ENCODE measurements around the gene NOSTRIN. TPM values are rescaled to one million over a fixed set of nuclear protein-coding genes. Genes with fewer than 3 reads are reported as not detected.

NOSTRIN gene
- total and polyA plus RNA-seq, 2 of the 8 experiments (the other 6 are each of a cell fraction or from before 2014, with no cell fraction given): not detected

DNA sequence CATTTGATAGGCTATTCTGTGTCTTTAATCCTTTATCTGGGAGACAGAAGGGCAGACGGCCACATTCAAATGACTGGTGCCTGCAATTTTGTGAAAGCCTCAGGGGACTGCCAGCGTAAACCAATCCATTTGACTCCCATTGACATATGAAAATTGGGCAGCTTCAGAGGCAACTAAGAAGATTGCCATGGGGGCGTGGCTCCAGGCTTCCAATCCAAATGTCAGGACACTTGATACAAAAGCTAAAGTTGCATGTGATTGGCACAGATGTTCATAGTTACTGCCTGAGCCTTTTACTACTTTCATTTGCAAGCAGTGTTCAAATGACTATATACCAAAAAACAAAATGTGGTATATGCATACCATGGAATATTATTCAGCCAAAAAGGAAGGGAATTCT lies 45.8 kb downstream of the NOSTRIN start:
- no peak overlapping the region for H4K91ac ChIP-seq (replicated peaks; ENCODE audit: insufficient read length, low read length)
- H3K4me3 ChIP-seq (ENCODE audit: extremely low read depth in 1 of 4, insufficient read depth in 2 of 4, low read depth in 3 of 4, low read length in 4 of 4): no peak overlapping the region
- no peak overlapping the region for H2BK15ac ChIP-seq (ENCODE audit: low read length)
- H2AFZ ChIP-seq (ENCODE audit: low read length): no peak overlapping the region
- TF ChIP-seq SIN3A (conservative IDR thresholded peaks at IDR 0.05 in 1 of 2, IDR thresholded peaks at IDR 0.05 in 1 of 2; ENCODE audit: low read depth in 1 of 2, low read length in 2 of 2) (no peak), RAD21 (IDR thresholded peaks at IDR 0.05 in 1 of 2, conservative IDR thresholded peaks at IDR 0.05 in 1 of 2; ENCODE audit: low read depth in 2 of 2, low read length in 2 of 2) (no peak), KDM1A (IDR thresholded peaks at IDR 0.05; ENCODE audit: borderline replicate concordance, low read length) (no peak), HDAC2 (IDR thresholded peaks at IDR 0.05; ENCODE audit: borderline replicate concordance in 1 of 2, low read depth in 2 of 2, low read length in 2 of 2) (no peak), ZNF274 (IDR thresholded peaks at IDR 0.05; ENCODE audit: borderline replicate concordance, extremely low read depth, low read length) (no peak), TAF7 (optimal IDR thresholded peaks at IDR 0.05; ENCODE audit: borderline replicate concordance, low read depth, low read length) (no peak), PHF8 (conservative IDR thresholded peaks at IDR 0.05; ENCODE audit: low read depth, low read length) (no peak)
- TF ChIP-seq, protein P1, sequence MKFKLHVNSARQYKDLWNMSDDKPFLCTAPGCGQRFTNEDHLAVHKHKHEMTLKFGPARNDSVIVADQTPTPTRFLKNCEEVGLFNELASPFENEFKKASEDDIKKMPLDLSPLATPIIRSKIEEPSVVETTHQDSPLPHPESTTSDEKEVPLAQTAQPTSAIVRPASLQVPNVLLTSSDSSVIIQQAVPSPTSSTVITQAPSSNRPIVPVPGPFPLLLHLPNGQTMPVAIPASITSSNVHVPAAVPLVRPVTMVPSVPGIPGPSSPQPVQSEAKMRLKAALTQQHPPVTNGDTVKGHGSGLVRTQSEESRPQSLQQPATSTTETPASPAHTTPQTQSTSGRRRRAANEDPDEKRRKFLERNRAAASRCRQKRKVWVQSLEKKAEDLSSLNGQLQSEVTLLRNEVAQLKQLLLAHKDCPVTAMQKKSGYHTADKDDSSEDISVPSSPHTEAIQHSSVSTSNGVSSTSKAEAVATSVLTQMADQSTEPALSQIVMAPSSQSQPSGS (IDR thresholded peaks at IDR 0.05; ENCODE audit: low read length): no peak
- no peaks in the 10 kb centered on the region for H3K27me3 ChIP-seq (replicated peaks in 1 of 4; ENCODE audit: control insufficient read depth in 3 of 4, extremely low read depth in 1 of 4, insufficient read depth in 3 of 4, low read length in 3 of 4)
- H4K8ac ChIP-seq (ENCODE audit: extremely low read depth, insufficient read depth, low read length): no peak overlapping the region
- H3K79me1 ChIP-seq (ENCODE audit: low read depth, low read length): no peaks in the 10 kb centered on the region
- no peak overlapping the region for H2BK12ac ChIP-seq (ENCODE audit: low read depth, low read length)
- H3K36me3 ChIP-seq (ENCODE audit: control insufficient read depth in 2 of 4, insufficient read depth in 4 of 4, low read length in 3 of 4): no peaks in the 10 kb centered on the region; a peak in 1 of 8 replicates
- H3K4ac ChIP-seq (replicated peaks; ENCODE audit: insufficient read length, low read depth, low read length): no peak overlapping the region
- H3K23me2 ChIP-seq (ENCODE audit: low read depth, low read length): no peaks in the 10 kb centered on the region
- no peaks in the 10 kb centered on the region for H3K79me2 ChIP-seq (ENCODE audit: control insufficient read depth in 1 of 2, insufficient read depth in 2 of 2, low read length in 2 of 2)
- H2BK20ac ChIP-seq (ENCODE audit: low read length): no peak overlapping the region
- H3K18ac ChIP-seq (ENCODE audit: extremely low read depth, low read length): no peak overlapping the region
- H2BK120ac ChIP-seq (replicated peaks; ENCODE audit: low read depth, low read length): no peak overlapping the region
- H3K9ac ChIP-seq (replicated peaks in 1 of 4; ENCODE audit: extremely low read depth in 1 of 4, low read depth in 3 of 4, low read length in 3 of 4): no peak overlapping the region
- no peaks in the 10 kb centered on the region for H3K4me1 ChIP-seq (replicated peaks in 1 of 4; ENCODE audit: control insufficient read depth in 3 of 4, insufficient read depth in 4 of 4, low read length in 3 of 4)
- H2BK5ac ChIP-seq (ENCODE audit: low read depth, low read length): no peak overlapping the region
- no peak for DNase-seq (ENCODE audit: low read depth in 1 of 2, low spot score in 2 of 2)
- ChIA-PET POLR2A (ENCODE audit: partially characterized antibody) (no interaction called here), CTCF (ENCODE audit: partially characterized antibody) (interaction anchor here (2.8 kb wide), 1 partner anchor 12 kb away, joined by 8 read pairs; no protein-coding TSS in a partner anchor)
- H3K14ac ChIP-seq (ENCODE audit: insufficient read length): no peak overlapping the region
- FAIRE-seq: no peak
- no peaks in the 10 kb centered on the region for H4K20me1 ChIP-seq (replicated peaks in 1 of 2; ENCODE audit: control insufficient read depth in 1 of 2, insufficient read depth in 2 of 2, low read length in 2 of 2)
- no peak overlapping the region for H2AK5ac ChIP-seq (ENCODE audit: low read depth, low read length)
- no peak overlapping the region for H3K4me2 ChIP-seq (ENCODE audit: insufficient read depth in 1 of 2, low read depth in 2 of 2, low read length in 2 of 2)
- no peak overlapping the region for H3K23ac ChIP-seq (ENCODE audit: insufficient read length)
- no peaks in the 10 kb centered on the region for H3K9me3 ChIP-seq (ENCODE audit: insufficient read depth in 2 of 2, low read depth in 1 of 2, low read length in 1 of 2)
- no peak overlapping the region for H4K5ac ChIP-seq (ENCODE audit: insufficient read length, low read depth, low read length)
- no peak overlapping the region for H3K56ac ChIP-seq (replicated peaks; ENCODE audit: insufficient read length, low read depth, low read length)
- H3K27ac ChIP-seq (ENCODE audit: low read depth, low read length): no peak overlapping the region
- 82% methylated on average over 3 of the region's 3 CpGs; no CpG with 5 or more reads in 1 of the 2 experiments for WGBS, 2 experiments (ENCODE audit: extremely low coverage in 1 of 2, insufficient coverage in 1 of 2, insufficient read length in 1 of 2, insufficient replicate concordance in 2 of 2, low coverage in 1 of 2, low lambda C conversion rate in 2 of 2, missing lambda C conversion rate in 1 of 2)

Measured in H1 (cell line).